ENCODE results near the gene HMX2.

- TF ChIP-seq EZH2 (IDR thresholded peaks at IDR 0.05; ENCODE audit: low read length, unreplicated experiment) (no peak), CTCF (conservative IDR thresholded peaks at IDR 0.05; ENCODE audit: low read depth, low read length) (no peak), EZH2phosphoT487 (IDR thresholded peaks at IDR 0.05; ENCODE audit: borderline replicate concordance, low read length) (no peak)
These were observed 35.8 kb downstream of the HMX2 start for GRCh38 chr10:123183724-123184123.
